ENCODE results near the gene HYKK.

- TF ChIP-seq CTCF (IDR thresholded peaks at IDR 0.05): no peak
- no peak for TF ChIP-seq ZFX (IDR thresholded peaks at IDR 0.05; ENCODE audit: borderline replicate concordance)
These were observed 19.9 kb downstream of the HYKK start for GRCh38 chr15:78527325-78527724.
